ENCODE results near the gene PRR18. TPM values are rescaled to one million over a fixed set of nuclear protein-coding genes. Genes with fewer than 3 reads are reported as not detected.

The PRR18 gene
- total RNA-seq, 1 experiment from 2014 or later: 0.23 TPM

- H3K4me3 ChIP-seq (ENCODE audit: low read depth in 2 of 2, low read length in 2 of 2): no peak overlapping the region
- ChIA-PET CTCF (no interaction called here), POLR2A (no interaction called here)
- H3K27me3 ChIP-seq (ENCODE audit: control insufficient read depth, insufficient read depth, low read length): peaks cover 8% of the 10 kb centered on the region; the same call in 1 of the 2 replicates
- no peak for TF ChIP-seq POLR2AphosphoS5 (IDR thresholded peaks at IDR 0.05; ENCODE audit: low read depth, low read length)
- TF ChIP-seq CTCF (IDR thresholded peaks at IDR 0.05): no peak
- no peak for TF ChIP-seq TCF7L2 (IDR thresholded peaks at IDR 0.05; ENCODE audit: low read depth, low read length)
- TF ChIP-seq SIN3A (IDR thresholded peaks at IDR 0.05; ENCODE audit: borderline replicate concordance, insufficient read depth, low read depth, low read length): no peak
- no peak for TF ChIP-seq REST (IDR thresholded peaks at IDR 0.05; ENCODE audit: insufficient read depth in 1 of 2, low read depth in 2 of 2, low read length in 1 of 2)
- no peaks in the 10 kb centered on the region for H3K36me3 ChIP-seq (ENCODE audit: control insufficient read depth, insufficient read depth, low read length)
- no peak overlapping the region for H3K27ac ChIP-seq (ENCODE audit: low read length)
- no TSS peak for BruUV-seq (replicated peaks)
- DNase-seq (ENCODE audit: low read depth, low spot score) (no peak), ATAC-seq (no peak)
- in situ Hi-C loops (cut with HindIII; ENCODE audit: low pct_unique_long_range_greater_than_20kb, low sequenced_read_pairs) (no loop called here), intact Hi-C loops (cut with micrococcal nuclease; ENCODE audit: unreplicated experiment) (no loop called here)
- no peaks in the 10 kb centered on the region for H3K4me1 ChIP-seq (ENCODE audit: control insufficient read depth, insufficient read depth, low read length)
- H3K9me3 ChIP-seq (ENCODE audit: control insufficient read depth, insufficient read depth, low read depth, low read length): no peaks in the 10 kb centered on the region
These were observed 45.3 kb upstream of the PRR18 start for GRCh38 chr6:166353507-166353906.

GRCh38 chr6:166352923-166353322 lies 44.7 kb upstream of the PRR18 start:
- intact Hi-C loops (cut with micrococcal nuclease; ENCODE audit: unreplicated experiment) (no loop called here), in situ Hi-C loops (cut with HindIII; ENCODE audit: low pct_unique_long_range_greater_than_20kb, low sequenced_read_pairs) (no loop called here)
- no peaks in the 10 kb centered on the region for H3K9me3 ChIP-seq (ENCODE audit: control insufficient read depth, insufficient read depth, low read depth, low read length)
- H3K36me3 ChIP-seq (ENCODE audit: control insufficient read depth, insufficient read depth, low read length): no peaks in the 10 kb centered on the region
- ChIA-PET POLR2A (no interaction called here), CTCF (no interaction called here)
- no peak overlapping the region for H3K27ac ChIP-seq (ENCODE audit: low read length)
- H3K4me3 ChIP-seq (ENCODE audit: low read depth in 2 of 2, low read length in 2 of 2): no peak overlapping the region
- no peak for TF ChIP-seq TCF7L2 (IDR thresholded peaks at IDR 0.05; ENCODE audit: low read depth, low read length)
- no peak for TF ChIP-seq REST (IDR thresholded peaks at IDR 0.05; ENCODE audit: insufficient read depth in 1 of 2, low read depth in 2 of 2, low read length in 1 of 2)
- TF ChIP-seq CTCF (IDR thresholded peaks at IDR 0.05): no peak
- no peak for TF ChIP-seq SIN3A (IDR thresholded peaks at IDR 0.05; ENCODE audit: borderline replicate concordance, insufficient read depth, low read depth, low read length)
- TF ChIP-seq POLR2AphosphoS5 (IDR thresholded peaks at IDR 0.05; ENCODE audit: low read depth, low read length): no peak
- no TSS peak for BruUV-seq (replicated peaks)
- DNase-seq (ENCODE audit: low read depth, low spot score) (no peak), ATAC-seq (no peak)
- H3K4me1 ChIP-seq (ENCODE audit: control insufficient read depth, insufficient read depth, low read length): no peaks in the 10 kb centered on the region
- peaks cover 8% of the 10 kb centered on the region; the same call in 1 of the 2 replicates for H3K27me3 ChIP-seq (ENCODE audit: control insufficient read depth, insufficient read depth, low read length)
